IMR-90 (cell line): ENCODE measurements around the gene CLCN6. TPM values are rescaled to one million over a fixed set of nuclear protein-coding genes. Genes with fewer than 3 reads are reported as not detected.
A peak's percentile ranks its signal among the peaks of the same experiment; 100 is the strongest.

ENCODE experiments used
- ATAC-seq: fragments of 200-7000 bp; cut with Tn5 transposase; 2 replicates; pipeline ENCODE4 v1.9.1; 2020; ENCODE audit warnings: low read depth, mild to moderate bottlenecking, moderate library complexity
- BruUV-seq: library from RNA; stranded (reverse); fragments of 400-500 nt; replicated peaks from 2 replicates; lab custom pipeline; 2021; lab: Mats Ljungman, UMichigan
- CTCF ChIA-PET: fragments of 300-600 bp; formaldehyde crosslinking; extraction: SDS; loops from one replicate; lab custom pipeline; 2021; ENCODE audit warnings: antibody characterized with exemption; lab: Yijun Ruan, JAX
- POLR2A ChIA-PET: fragments of 300-600 bp; sonication (Branson Sonifier 250); formaldehyde crosslinking; loops from one replicate; lab custom pipeline; 2022; ENCODE audit warnings: antibody characterized with exemption; ENCODE audit not compliant: unreplicated experiment; lab: Charles Lee
- DNase-seq: peaks from one replicate; pipeline ENCODE4 v3.0.0; 2013
- H2AFZ ChIP-seq: replicated peaks from 2 replicates; pipeline ENCODE3; 2013; ENCODE audit warnings: low read length, mild to moderate bottlenecking; ENCODE audit not compliant: poor library complexity
- H2AK5ac ChIP-seq: 2 replicates; pipeline ENCODE4 v1.6.1; 2013; ENCODE audit warnings: low read depth, low read length, inconsistent platforms
- H2AK9ac ChIP-seq: replicated peaks from 2 replicates; pipeline ENCODE3; 2013; ENCODE audit warnings: mild to moderate bottlenecking, low read depth, low read length, moderate library complexity; ENCODE audit not compliant: poor library complexity
- H2BK120ac ChIP-seq: 2 replicates; pipeline ENCODE4 v1.6.1; 2013; ENCODE audit warnings: low read depth, low read length, inconsistent platforms
- H2BK15ac ChIP-seq: 3 replicates; pipeline ENCODE4 v1.6.1; 2013; ENCODE audit warnings: low read depth, low read length, inconsistent platforms
- H2BK20ac ChIP-seq: 2 replicates; pipeline ENCODE4 v1.6.1; 2013; ENCODE audit warnings: low read depth, mild to moderate bottlenecking, inconsistent platforms, low read length, moderate library complexity
- H2BK5ac ChIP-seq: 2 replicates; pipeline ENCODE4 v1.6.1; 2013; ENCODE audit warnings: mild to moderate bottlenecking, low read depth, low read length, inconsistent platforms; ENCODE audit not compliant: poor library complexity, severe bottlenecking
- H3K14ac ChIP-seq: replicated peaks from 2 replicates; pipeline ENCODE4 v1.6.1; 2013; ENCODE audit warnings: low read depth, low read length, inconsistent platforms
- H3K18ac ChIP-seq: 2 replicates; pipeline ENCODE4 v1.6.1; 2013; ENCODE audit warnings: low read depth, low read length, control low read depth
- H3K23ac ChIP-seq: 2 replicates; pipeline ENCODE4 v1.6.1; 2013; ENCODE audit warnings: low read depth, low read length, inconsistent platforms
- H3K27ac ChIP-seq: 2 replicates; pipeline ENCODE4 v1.5.1; 2013; ENCODE audit warnings: mild to moderate bottlenecking, control low read depth, low read length; ENCODE audit not compliant: insufficient read depth
- H3K27me3 ChIP-seq: 2 replicates; pipeline ENCODE4 v1.6.1; 2013; ENCODE audit warnings: low read length; ENCODE audit not compliant: control insufficient read depth, insufficient read depth
- H3K36me3 ChIP-seq: 2 replicates; pipeline ENCODE4 v1.6.1; 2013; ENCODE audit warnings: low read length, mixed read lengths; ENCODE audit not compliant: control insufficient read depth, insufficient read depth
- H3K4ac ChIP-seq: 2 replicates; pipeline ENCODE4 v1.6.1; 2013; ENCODE audit warnings: low read depth, low read length, inconsistent platforms
- H3K4me1 ChIP-seq: 2 replicates; pipeline ENCODE4 v1.6.1; 2013; ENCODE audit warnings: low read length, mixed read lengths; ENCODE audit not compliant: control insufficient read depth, insufficient read depth
- H3K4me2 ChIP-seq: 2 replicates; pipeline ENCODE4 v1.6.1; 2013; ENCODE audit warnings: low read depth, mild to moderate bottlenecking, control low read depth, low read length, moderate library complexity
- H3K4me3 ChIP-seq: 2 replicates; pipeline ENCODE4 v1.5.1; 2013; ENCODE audit warnings: low read depth, mild to moderate bottlenecking, control low read depth, low read length, moderate library complexity; ENCODE audit not compliant: insufficient read depth
- H3K56ac ChIP-seq: 2 replicates; pipeline ENCODE4 v1.6.1; 2013; ENCODE audit warnings: low read length, inconsistent platforms; ENCODE audit not compliant: insufficient read depth; ENCODE audit errors: extremely low read depth
- H3K79me1 ChIP-seq, 2 experiments: 2 replicates each; pipeline ENCODE4 v1.6.1; 2013; ENCODE audit warnings: low read length in 2 of 2, inconsistent platforms in 1 of 2, low read depth in 1 of 2
- H3K9ac ChIP-seq: 2 replicates; pipeline ENCODE4 v1.6.1; 2013; ENCODE audit warnings: low read depth, low read length, control low read depth
- H3K9me1 ChIP-seq: 2 replicates; pipeline ENCODE4 v1.6.1; 2013; ENCODE audit warnings: low read length, inconsistent platforms; ENCODE audit not compliant: insufficient read depth
- H3K9me3 ChIP-seq: 2 replicates; pipeline ENCODE4 v1.6.1; 2013; ENCODE audit warnings: low read length; ENCODE audit not compliant: control insufficient read depth, insufficient read depth
- H4K20me1 ChIP-seq: 2 replicates; pipeline ENCODE4 v1.6.1; 2013; ENCODE audit warnings: low read length, inconsistent platforms; ENCODE audit not compliant: insufficient read depth
- H4K5ac ChIP-seq: 2 replicates; pipeline ENCODE4 v1.6.1; 2013; ENCODE audit warnings: mild to moderate bottlenecking, low read depth, low read length, control low read depth
- H4K8ac ChIP-seq, 2 experiments: 2 replicates each; pipeline ENCODE4 v1.6.1; 2013; ENCODE audit warnings: low read depth in 2 of 2, low read length in 2 of 2, control low read depth in 1 of 2, inconsistent platforms in 1 of 2
- H4K91ac ChIP-seq: 2 replicates; pipeline ENCODE4 v1.6.1; 2013; ENCODE audit warnings: low read depth, low read length, inconsistent platforms; ENCODE audit not compliant: insufficient read depth
- CTCF ChIP-seq: conservative IDR thresholded peaks from 2 replicates; pipeline ENCODE4 v1.5.1; 2012; ENCODE audit warnings: mild to moderate bottlenecking, low read depth, low read length, improper control_type of control experiment
- SMC3 ChIP-seq: fragments of 150-350 bp; IDR thresholded peaks from 2 replicates; pipeline ENCODE4 v1.6.1; 2016; ENCODE audit warnings: low read depth, mild to moderate bottlenecking, antibody characterized with exemption, low read length, moderate library complexity
- WGBS, 2 experiments: methylation state at CpG; one replicate each; pipeline versions ENCODE4 v1.1.5 to v1.1.7; 2013; ENCODE audit warnings: missing lambda C conversion rate in 2 of 2; ENCODE audit not compliant: insufficient read length in 1 of 2; ENCODE audit errors: extremely low coverage in 2 of 2; 5-methylcytosine and 5-hydroxymethylcytosine counted together
- dilution Hi-C: fragments of 300-500 bp; cut with HindIII; formaldehyde crosslinking; loops from one replicate; pipeline ENCODE4 v1.14.3; 2018; ENCODE audit warnings: low sequenced_read_pairs; ENCODE audit not compliant: unreplicated experiment
- in situ Hi-C: fragments of 300-500 bp; cut with MboI; formaldehyde crosslinking; loops from 3 replicates; pipeline ENCODE4 v1.14.3; 2019; ENCODE audit warnings: low sequenced_read_pairs, inconsistent platforms, mixed read lengths
- intact Hi-C: fragments of 100-400 bp; cut with micrococcal nuclease; formaldehyde crosslinking; loops from 2 replicates; pipeline ENCODE4 v1.10.0; 2022
- polyA plus RNA-seq, 3 experiments: library from polyadenylated mRNA; depleted of rRNA; stranded (reverse); fragments of >200 nt; gene quantifications; 2 replicates each; pipeline ENCODE4 v1.2.3, GENCODE V29; 2012; ENCODE audit warnings: low replicate concordance in 1 of 3
- total RNA-seq: library from RNA; depleted of rRNA; stranded (reverse); fragments of >200 nt; gene quantifications from 2 replicates; pipeline ENCODE4 v1.2.3, GENCODE V29; 2012

Gene CLCN6
- total and polyA plus RNA-seq, 2 of the 4 experiments (the other 2 are of a cell fraction) = 4.1 to 10.6 TPM

- H3K27me3 ChIP-seq = no peaks in the 10 kb centered on the region
- no peak overlapping the region for H2BK5ac ChIP-seq
- no peak overlapping the region for H4K91ac ChIP-seq
- ATAC-seq = no peak
- WGBS, 2 experiments = 90% methylated on average over 9 of the region's 21 CpGs; no CpG with 5 or more reads in 1 of the 2 experiments
- H2AFZ ChIP-seq = no peak overlapping the region
- H3K9me1 ChIP-seq = peaks cover 3% of the 10 kb centered on the region; the same call in 1 of the 2 replicates
- no peak overlapping the region for H4K5ac ChIP-seq
- no peak overlapping the region for H2BK15ac ChIP-seq
- TF ChIP-seq SMC3 (no peak), CTCF (no peak)
- ChIA-PET CTCF (no interaction called here), POLR2A (no interaction called here)
- intact Hi-C loops (loop anchor here (5.0 kb wide), 1 partner anchor 119 kb away; the partner anchor contains the start of gene MAD2L2), in situ Hi-C loops (no loop called here), dilution Hi-C loops (no loop called here)
- H4K20me1 ChIP-seq = no peaks in the 10 kb centered on the region
- no peak overlapping the region for H3K14ac ChIP-seq
- H2BK120ac ChIP-seq = no peak overlapping the region
- BruUV-seq = no TSS peak
- H2AK5ac ChIP-seq = no peak overlapping the region
- H3K56ac ChIP-seq = no peak overlapping the region
- no peak overlapping the region for H3K27ac ChIP-seq
- no peak overlapping the region for H4K8ac ChIP-seq
- no peaks in the 10 kb centered on the region for H3K9me3 ChIP-seq
- no peak overlapping the region for H3K9ac ChIP-seq
- no peak for DNase-seq
- H3K79me1 ChIP-seq = peaks cover 4 to 40% of the 10 kb centered on the region in 2 experiments; a peak in 3 of 4 replicates
- no peak overlapping the region for H3K4ac ChIP-seq
- H3K4me2 ChIP-seq = no peak overlapping the region
- H3K4me3 ChIP-seq = no peak overlapping the region
- no peak overlapping the region for H2BK20ac ChIP-seq
- peaks cover 17% of the 10 kb centered on the region for H3K4me1 ChIP-seq
- no peak overlapping the region for H3K23ac ChIP-seq
- peak overlapping the region; percentile 37 for H2AK9ac ChIP-seq
- peaks cover 24% of the 10 kb centered on the region for H3K36me3 ChIP-seq
- H3K18ac ChIP-seq = no peak overlapping the region
These were observed 5.1 kb upstream of the CLCN6 start for GRCh38 chr1:11800756-11801433.
